ENCODE measurements around the gene TUBB. TPM values are rescaled to one million over a fixed set of nuclear protein-coding genes. Genes with fewer than 3 reads are reported as not detected.

TUBB gene
- total RNA-seq, 2 experiments from 2014 or later, result 1,168 to 1,207 TPM

DNA sequence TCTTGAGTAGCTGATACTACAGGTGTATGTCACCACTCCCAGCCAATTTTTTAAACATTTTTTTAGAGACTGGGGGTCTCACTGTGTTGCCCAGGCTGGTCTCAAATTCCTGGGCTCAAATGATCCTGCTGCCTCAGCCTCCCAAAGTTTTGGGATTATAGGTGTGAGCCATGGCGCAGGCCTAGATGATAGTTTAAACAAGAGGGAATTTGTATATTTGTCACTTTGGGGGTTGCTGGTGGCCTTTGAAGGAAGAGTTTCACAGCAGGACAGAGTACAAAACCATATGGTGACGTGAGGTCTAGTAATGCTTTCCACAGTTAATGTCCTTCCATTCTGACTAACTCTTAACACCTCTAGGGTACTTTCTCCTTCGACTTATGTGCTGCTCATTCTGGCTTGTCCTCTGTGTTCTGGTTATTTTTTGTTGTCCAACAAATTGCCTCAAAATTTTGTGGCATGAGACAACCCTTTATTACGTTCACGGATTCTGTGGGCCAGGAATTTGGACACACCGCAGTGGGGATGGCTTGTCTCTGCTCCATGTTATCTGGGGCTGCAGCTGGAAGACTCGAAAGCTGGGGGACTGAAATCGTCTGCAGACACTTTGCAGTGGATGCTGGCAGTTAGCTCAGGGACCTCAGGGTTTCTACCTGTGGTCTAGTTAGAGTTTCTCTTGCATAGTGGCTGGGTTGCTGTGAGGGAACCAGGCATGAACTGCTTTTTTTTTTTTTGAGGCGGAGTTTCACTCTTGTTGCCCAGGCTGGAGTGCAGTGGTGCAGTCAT is 47.2 kb downstream of the TUBB start:
- peaks cover 16% of the 10 kb centered on the region for H3K36me3 Mint-ChIP-seq
- peak overlapping the region; percentile 93 for H3K27ac Mint-ChIP-seq
- H3K4me3 Mint-ChIP-seq, result peak overlapping the region; percentile 55
- no peaks in the 10 kb centered on the region for H3K27me3 Mint-ChIP-seq
- no peaks in the 10 kb centered on the region for H3K9me3 Mint-ChIP-seq
- POLR2A ChIA-PET, result interaction anchor here (0.7 to 6.1 kb wide), 13 partner anchors 9 to 67 kb away, joined by 3 to 60 read pairs (median 6); partner anchors contain the start of gene IER3
- peak; percentile 56 for ATAC-seq (ENCODE audit: low read depth)
- peaks cover 74% of the 10 kb centered on the region for H3K4me1 Mint-ChIP-seq
- DNase-seq, result no peak

DNA sequence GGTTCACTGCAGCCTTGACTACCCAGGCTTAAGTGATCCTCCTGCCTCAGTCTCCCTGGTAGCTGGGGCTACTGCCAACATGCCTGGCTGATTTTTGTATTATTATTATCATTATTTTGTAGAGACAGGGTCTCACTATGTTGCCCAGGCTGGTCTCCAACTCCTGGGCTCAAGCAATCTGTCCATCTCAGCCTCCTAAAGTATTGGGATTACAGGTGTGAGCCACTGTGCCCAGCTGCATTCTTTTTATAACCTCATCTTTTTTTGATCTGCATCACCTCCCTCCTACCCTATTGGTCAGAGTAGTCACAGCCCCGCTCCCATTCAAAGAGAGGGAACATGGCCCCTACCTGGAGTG is 47.8 kb downstream of the TUBB start:
- Mint-ChIP-seq H3K36me3 (peaks cover 17% of the 10 kb centered on the region), H3K27me3 (no peaks in the 10 kb centered on the region), H3K9me3 (no peaks in the 10 kb centered on the region), H3K27ac (peak overlapping the region; percentile 93), H3K4me1 (peaks cover 79% of the 10 kb centered on the region), H3K4me3 (peak overlapping the region; percentile 75)
- POLR2A ChIA-PET, result interaction anchor here (0.7 to 6.1 kb wide), 9 partner anchors 9 to 67 kb away, joined by 3 to 60 read pairs (median 8); partner anchors contain the start of gene IER3
- ATAC-seq (ENCODE audit: low read depth) (no peak), DNase-seq (no peak)

- peaks cover 17% of the 10 kb centered on the region for H3K36me3 Mint-ChIP-seq
- DNase-seq (peak; percentile 42), ATAC-seq (ENCODE audit: low read depth) (no peak)
- H3K4me1 Mint-ChIP-seq, result peaks cover 79% of the 10 kb centered on the region
- no peaks in the 10 kb centered on the region for H3K9me3 Mint-ChIP-seq
- H3K4me3 Mint-ChIP-seq, result peak overlapping the region; percentile 75
- H3K27ac Mint-ChIP-seq, result peak overlapping the region; percentile 93
- H3K27me3 Mint-ChIP-seq, result no peaks in the 10 kb centered on the region
- POLR2A ChIA-PET, result interaction anchor here (0.7 to 6.1 kb wide), 11 partner anchors 11 to 66 kb away, joined by 3 to 60 read pairs (median 10); partner anchors contain the start of gene IER3
Observed at GRCh38 chr6:30768634-30769087, 48.5 kb downstream of the TUBB start.

DNA sequence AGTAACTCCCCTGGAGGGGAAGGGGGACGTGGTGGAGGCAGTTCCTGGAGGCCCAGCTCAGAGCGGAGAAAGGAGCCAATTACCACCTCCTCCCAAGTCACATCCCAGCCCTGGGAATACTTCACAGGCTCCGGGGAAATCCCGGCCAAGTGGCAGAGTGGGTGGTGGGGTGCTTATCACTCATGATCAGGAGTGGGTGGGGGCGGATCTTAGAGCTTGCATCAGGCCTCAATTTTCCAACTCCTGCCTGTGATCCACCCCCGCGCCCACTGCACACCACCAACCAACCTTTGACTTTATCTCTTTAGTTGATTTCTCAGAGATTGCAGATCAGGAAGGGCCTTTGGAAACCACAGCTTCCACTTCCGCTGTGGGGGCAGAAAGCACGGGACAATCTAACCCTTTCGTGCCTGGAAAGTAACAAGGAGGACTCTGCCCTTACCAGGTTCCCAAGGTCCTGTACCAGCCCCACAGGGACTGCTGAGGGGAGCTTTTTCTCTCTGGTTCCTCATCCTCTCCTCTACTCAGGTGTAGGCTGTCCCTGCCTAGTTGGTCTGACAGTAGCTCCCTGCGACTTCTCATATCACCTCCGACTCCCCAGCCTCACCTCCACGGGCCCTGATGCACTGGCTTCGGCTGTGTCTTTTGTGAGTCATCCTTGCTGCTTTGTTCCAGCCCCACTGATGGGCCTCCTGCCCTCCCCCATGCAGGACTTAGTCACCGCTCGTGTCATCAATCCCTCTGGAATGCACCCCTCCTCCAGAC is 49.1 kb downstream of the TUBB start:
- DNase-seq (peak; percentile 77), ATAC-seq (ENCODE audit: low read depth) (peak; percentile 75)
- Mint-ChIP-seq H3K4me3 (peak overlapping the region; percentile 75), H3K36me3 (peaks cover 15% of the 10 kb centered on the region), H3K4me1 (peaks cover 76% of the 10 kb centered on the region), H3K27ac (peak overlapping the region; percentile 93), H3K9me3 (no peaks in the 10 kb centered on the region), H3K27me3 (no peaks in the 10 kb centered on the region)
- POLR2A ChIA-PET, result interaction anchor here (0.7 to 6.1 kb wide), 12 partner anchors 10 to 125 kb away, joined by 3 to 60 read pairs (median 10); partner anchors contain the start of gene IER3

DNA sequence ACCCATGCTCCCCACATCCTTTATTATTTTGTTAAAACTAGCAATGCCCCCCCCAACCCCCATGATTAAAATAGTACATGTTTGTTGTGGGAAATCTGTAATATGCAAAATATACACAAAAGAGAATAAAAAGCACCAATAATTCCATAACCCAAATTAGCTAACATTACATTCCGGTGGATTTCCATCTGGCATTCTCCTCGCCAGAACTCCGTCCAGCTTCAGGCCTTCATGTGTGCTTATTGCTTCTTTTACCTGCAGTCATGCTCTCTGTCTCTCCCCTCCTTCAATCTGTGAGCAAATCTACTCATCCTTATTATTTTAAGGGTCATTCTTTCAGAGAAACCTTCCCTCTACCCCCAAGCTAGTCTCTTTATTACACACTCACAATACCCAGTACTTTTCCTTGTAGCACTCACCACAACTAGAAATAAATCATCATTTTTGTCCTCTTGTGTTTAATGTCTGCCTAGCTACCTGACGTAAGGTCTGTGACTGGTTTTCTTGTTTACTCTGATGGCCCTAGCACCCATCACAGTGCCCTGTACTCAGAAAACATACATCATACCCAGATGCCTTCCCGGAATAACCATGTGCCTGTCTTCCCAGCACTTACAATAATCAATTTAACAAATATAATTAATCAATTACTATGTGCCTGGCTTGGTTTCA is 49.8 kb downstream of the TUBB start:
- H3K4me1 Mint-ChIP-seq, result peaks cover 73% of the 10 kb centered on the region
- no peak for ATAC-seq (ENCODE audit: low read depth)
- POLR2A ChIA-PET, result interaction anchor here (0.7 to 6.1 kb wide), 11 partner anchors 12 to 126 kb away, joined by 3 to 60 read pairs (median 10); partner anchors contain the start of gene IER3

GRCh38 chr6:30770592-30770991 is 50.4 kb downstream of the TUBB start:
- no peak for ATAC-seq (ENCODE audit: low read depth)
- Mint-ChIP-seq H3K9me3 (no peaks in the 10 kb centered on the region), H3K4me1 (peaks cover 71% of the 10 kb centered on the region), H3K4me3 (no peak overlapping the region), H3K27me3 (no peaks in the 10 kb centered on the region), H3K36me3 (peaks cover 10% of the 10 kb centered on the region), H3K27ac (peak overlapping the region; percentile 27)
- no peak for DNase-seq
- POLR2A ChIA-PET, result interaction anchor here (1.0 to 6.1 kb wide), 5 partner anchors 18 to 41 kb away, joined by 3 to 60 read pairs (median 11); partner anchors contain the start of gene IER3

More for the DNA sequence above, 49.8 kb downstream of the TUBB start:
- H3K27me3 Mint-ChIP-seq, result no peaks in the 10 kb centered on the region
- H3K36me3 Mint-ChIP-seq, result peaks cover 11% of the 10 kb centered on the region
- peak overlapping the region; percentile 93 for H3K27ac Mint-ChIP-seq
- H3K4me3 Mint-ChIP-seq, result peak overlapping the region; percentile 75
- no peak for DNase-seq
- no peaks in the 10 kb centered on the region for H3K9me3 Mint-ChIP-seq

DNA sequence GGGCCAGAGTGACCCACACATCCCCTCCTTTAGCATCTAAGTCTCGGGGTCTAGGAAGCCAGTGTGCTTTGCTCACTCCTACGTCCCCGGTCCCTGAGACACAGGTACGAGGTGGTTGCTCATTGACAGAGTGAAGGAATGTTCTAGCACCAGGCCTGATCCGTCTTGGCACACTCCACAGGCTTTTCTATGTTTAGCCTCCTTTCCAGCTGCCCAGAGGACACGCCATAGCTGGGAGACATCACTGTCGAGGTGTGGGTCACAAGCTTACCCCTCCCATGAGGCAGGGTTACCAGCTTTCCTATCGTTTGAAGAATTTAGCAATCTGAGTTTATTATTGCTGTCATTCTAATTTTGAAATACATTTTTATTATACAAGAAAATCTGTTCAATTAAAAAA is 54.5 kb downstream of the TUBB start:
- no peak overlapping the region for H3K27ac Mint-ChIP-seq
- ATAC-seq (ENCODE audit: low read depth) (no peak), DNase-seq (no peak)
- no peaks in the 10 kb centered on the region for H3K9me3 Mint-ChIP-seq
- H3K36me3 Mint-ChIP-seq, result peaks cover 9% of the 10 kb centered on the region
- POLR2A ChIA-PET, result interaction anchor here (1.4 kb wide), 1 partner anchor 10 kb away, joined by 4 read pairs; no protein-coding TSS in a partner anchor
- H3K27me3 Mint-ChIP-seq, result no peaks in the 10 kb centered on the region
- peaks cover 61% of the 10 kb centered on the region for H3K4me1 Mint-ChIP-seq
- H3K4me3 Mint-ChIP-seq, result no peak overlapping the region

Other genes starting within 250 kb of the TUBB start
- 100 to 1,000 TPM; 957 to 962 TPM for gene HLA-E, start 230.8 kb upstream of the TUBB start, total RNA-seq
- gene GNL1, start 163.9 kb upstream of the TUBB start, total RNA-seq, result 10 to 100 TPM; 84.3 to 88.6 TPM
- 10 to 100 TPM; 19.9 to 22.5 TPM for gene PRR3, start 163.1 kb upstream of the TUBB start, total RNA-seq
- 10 to 100 TPM; 67.5 to 70.4 TPM for gene ABCF1, start 148.9 kb upstream of the TUBB start, total RNA-seq
- 100 to 1,000 TPM; 140 to 151 TPM for gene PPP1R10, start 103.1 kb upstream of the TUBB start, total RNA-seq
- gene MRPS18B, start 102.5 kb upstream of the TUBB start, total RNA-seq, result 10 to 100 TPM; 43.8 to 44.5 TPM
- gene ATAT1, start 93.5 kb upstream of the TUBB start, total RNA-seq, result 10 to 100 TPM; 11.2 to 13.5 TPM
- 10 to 100 TPM; 33.5 to 34.3 TPM for gene C6orf136, start 73.2 kb upstream of the TUBB start, total RNA-seq
- gene DHX16, start 47.3 kb upstream of the TUBB start, total RNA-seq, result 10 to 100 TPM; 42.9 to 44.2 TPM
- gene PPP1R18, start 33.7 kb upstream of the TUBB start, total RNA-seq, result 100 to 1,000 TPM; 245 to 251 TPM
- gene NRM, start 29.4 kb upstream of the TUBB start, total RNA-seq, result 10 to 100 TPM; 33.1 to 33.9 TPM
- 10 to 100 TPM; 50.2 to 52.2 TPM for gene MDC1, start 3.1 kb upstream of the TUBB start, total RNA-seq
- gene FLOT1, start 22.3 kb downstream of the TUBB start, total RNA-seq, result 100 to 1,000 TPM; 261 to 271 TPM
- gene IER3, start 24.2 kb downstream of the TUBB start, total RNA-seq, result 10 to 100 TPM; 49.1 to 52.7 TPM
- 10 to 100 TPM; 10.9 to 11.3 TPM for gene DDR1, start 164.2 kb downstream of the TUBB start, total RNA-seq
- 10 to 100 TPM; 26.7 to 36.2 TPM for gene GTF2H4, start 187.9 kb downstream of the TUBB start, total RNA-seq
- 10 to 100 TPM; 38.0 to 43.1 TPM for gene VARS2, start 193.9 kb downstream of the TUBB start, total RNA-seq
- gene SFTA2, start 211.8 kb downstream of the TUBB start, total RNA-seq, result not detected
- not detected for gene MUCL3, start 220.6 kb downstream of the TUBB start, total RNA-seq

Measured in activated naive CD8-positive, alpha-beta T cell treated with anti-CD3 and anti-CD28 coated beads, Interleukin-2, amount 10 ng/mL, durations not matched to agents 7 days and 5 days (primary cell).